GM23338 (cell line): Measurements from ENCODE around the gene UHRF2. TPM values are rescaled to one million over a fixed set of nuclear protein-coding genes. Genes with fewer than 3 reads are reported as not detected.

Experiments used
- ATAC-seq: fragments of 200-7000 bp; cut with Tn5 transposase; 3 replicates; pipeline ENCODE4 v1.9.1; 2020
- DNase-seq: peaks from one replicate; pipeline ENCODE4 v3.0.0-alpha.2; 2015; ENCODE audit warnings: low spot score
- H2AFZ ChIP-seq: fragments of 200-600 bp; sonication (generic); 2 replicates; pipeline ENCODE4 v1.8.0; 2016; ENCODE audit warnings: antibody characterized with exemption, mild to moderate bottlenecking, moderate library complexity
- H3F3A ChIP-seq: fragments of 200-600 bp; sonication (generic); replicated peaks from 2 replicates; pipeline ENCODE4 v1.8.0; 2017; ENCODE audit warnings: antibody characterized with exemption, mixed run types, low read depth
- H3K27ac ChIP-seq: fragments of 200-600 bp; sonication (generic); 2 replicates; pipeline ENCODE4 v1.6.1; 2016; ENCODE audit warnings: low read depth
- H3K27me3 ChIP-seq: fragments of 200-600 bp; sonication (generic); 2 replicates; pipeline ENCODE4 v1.8.0; 2016; ENCODE audit warnings: mild to moderate bottlenecking, mixed run types, moderate library complexity; ENCODE audit not compliant: insufficient read depth
- H3K36me3 ChIP-seq: fragments of 200-600 bp; sonication (generic); 2 replicates; pipeline ENCODE4 v1.8.0; 2016; ENCODE audit warnings: mild to moderate bottlenecking; ENCODE audit not compliant: insufficient read depth
- H3K4me1 ChIP-seq: fragments of 200-600 bp; sonication (generic); 2 replicates; pipeline ENCODE4 v1.8.0; 2016; ENCODE audit warnings: mild to moderate bottlenecking, moderate library complexity; ENCODE audit not compliant: insufficient read depth
- H3K4me2 ChIP-seq: fragments of 200-600 bp; sonication (generic); 2 replicates; pipeline ENCODE4 v1.7.1; 2017; ENCODE audit warnings: mixed run types
- H3K4me3 ChIP-seq: fragments of 200-600 bp; sonication (generic); 2 replicates; pipeline ENCODE4 v1.6.1; 2016; ENCODE audit warnings: mixed run types
- H3K79me2 ChIP-seq: fragments of 200-600 bp; sonication (generic); replicated peaks from 2 replicates; pipeline ENCODE4 v1.8.0; 2017; ENCODE audit warnings: mild to moderate bottlenecking; ENCODE audit not compliant: insufficient read depth
- H3K9me2 ChIP-seq: fragments of 200-600 bp; sonication (generic); 2 replicates; pipeline ENCODE4 v1.8.0; 2017; ENCODE audit not compliant: insufficient read depth
- H4K20me1 ChIP-seq: fragments of 200-600 bp; sonication (generic); replicated peaks from 2 replicates; pipeline ENCODE4 v1.8.0; 2017; ENCODE audit warnings: mild to moderate bottlenecking; ENCODE audit not compliant: insufficient read depth
- H3K27ac Mint-ChIP-seq: 2 replicates; pipeline ENCODE4 v1.8.0; 2020; ENCODE audit warnings: inconsistent platforms, mild to moderate bottlenecking, moderate library complexity, mixed read lengths
- H3K27me3 Mint-ChIP-seq: 3 replicates; pipeline ENCODE4 v1.8.0; 2022; ENCODE audit warnings: low read depth, mild to moderate bottlenecking, moderate library complexity, mixed read lengths, inconsistent platforms; ENCODE audit not compliant: insufficient read depth, poor library complexity
- H3K36me3 Mint-ChIP-seq: 3 replicates; pipeline ENCODE4 v1.8.0; 2021; ENCODE audit warnings: low read depth, mild to moderate bottlenecking, inconsistent platforms, moderate library complexity, mixed read lengths
- H3K4me1 Mint-ChIP-seq: 3 replicates; pipeline ENCODE4 v1.8.0; 2020; ENCODE audit warnings: mild to moderate bottlenecking, inconsistent platforms, mixed read lengths
- H3K4me3 Mint-ChIP-seq: 3 replicates; pipeline ENCODE4 v1.8.0; 2021; ENCODE audit warnings: moderate library complexity, mild to moderate bottlenecking, inconsistent platforms, mixed read lengths
- H3K9me3 Mint-ChIP-seq: 3 replicates; pipeline ENCODE4 v1.8.0; 2020; ENCODE audit warnings: moderate library complexity, mild to moderate bottlenecking, inconsistent platforms, mixed read lengths
- JUNB ChIP-seq: IDR thresholded peaks from one replicate; pipeline ENCODE4 v1.6.1; 2016; ENCODE audit warnings: antibody characterized with exemption; ENCODE audit not compliant: unreplicated experiment
- NANOG ChIP-seq: IDR thresholded peaks from 2 replicates; pipeline ENCODE4 v1.6.1; 2016; ENCODE audit warnings: antibody characterized with exemption, borderline replicate concordance
- STAT1 ChIP-seq: IDR thresholded peaks from one replicate; pipeline ENCODE4 v1.6.1; 2016; ENCODE audit warnings: antibody characterized with exemption; ENCODE audit not compliant: unreplicated experiment
- ZNF114 ChIP-seq: fragments of 250-450 bp; sonication (Bioruptor Pico); IDR thresholded peaks from 2 replicates; pipeline ENCODE4 v1.5.0; 2020; ENCODE audit warnings: mild to moderate bottlenecking, moderate library complexity
- ZNF331 ChIP-seq: fragments of 250-450 bp; sonication (Bioruptor Pico); IDR thresholded peaks from 2 replicates; pipeline ENCODE4 v1.5.0; 2020; ENCODE audit warnings: low read depth, mild to moderate bottlenecking, moderate library complexity
- polyA plus RNA-seq: library from polyadenylated mRNA; unstranded; fragments of >200 nt; fragmentation: Nextera tagmentation; extraction: Ambion mirVana; gene quantifications from 2 replicates; pipeline ENCODE4 v1.2.1, GENCODE V29; 2016
- total RNA-seq: library from RNA; depleted of rRNA; stranded (reverse); fragments of >200 nt; shearing (Covaris generic); gene quantifications from 2 replicates; pipeline ENCODE4 v1.2.3, GENCODE V29; 2014
- TF ChIP-seq, protein P1 (sequence below): IDR thresholded peaks from 2 replicates; pipeline ENCODE4 v1.6.1; 2016; ENCODE audit warnings: antibody characterized with exemption
- TF ChIP-seq, protein P2 (sequence below): fragments of 250-450 bp; sonication (Bioruptor Pico); IDR thresholded peaks from 2 replicates; pipeline ENCODE4 v1.5.0; 2020; ENCODE audit warnings: mild to moderate bottlenecking, moderate library complexity

The UHRF2 gene
- total and polyA plus RNA-seq, 2 experiments from 2014 or later = 15.1 to 51.6 TPM

- ATAC-seq (no peak), DNase-seq (no peak)
- no peak overlapping the region for H3K4me3 Mint-ChIP-seq
- H3K27ac Mint-ChIP-seq = no peak overlapping the region; the same call in 1 of the 2 replicates
- H3K9me2 ChIP-seq = no peaks in the 10 kb centered on the region
- peaks cover 44% of the 10 kb centered on the region for H4K20me1 ChIP-seq
- H3K4me1 Mint-ChIP-seq = peaks cover 23% of the 10 kb centered on the region
- peaks cover 14% of the 10 kb centered on the region; the same call in 2 of the 3 replicates for H3K36me3 Mint-ChIP-seq
- no peaks in the 10 kb centered on the region for H3K9me3 Mint-ChIP-seq
- H3K36me3 ChIP-seq = no peaks in the 10 kb centered on the region
- no peak overlapping the region for H2AFZ ChIP-seq
- TF ChIP-seq ZNF331 (CRISPR knock-in tag) = no peak
- no peak for TF ChIP-seq ZNF114 (CRISPR knock-in tag)
- TF ChIP-seq, protein P1, sequence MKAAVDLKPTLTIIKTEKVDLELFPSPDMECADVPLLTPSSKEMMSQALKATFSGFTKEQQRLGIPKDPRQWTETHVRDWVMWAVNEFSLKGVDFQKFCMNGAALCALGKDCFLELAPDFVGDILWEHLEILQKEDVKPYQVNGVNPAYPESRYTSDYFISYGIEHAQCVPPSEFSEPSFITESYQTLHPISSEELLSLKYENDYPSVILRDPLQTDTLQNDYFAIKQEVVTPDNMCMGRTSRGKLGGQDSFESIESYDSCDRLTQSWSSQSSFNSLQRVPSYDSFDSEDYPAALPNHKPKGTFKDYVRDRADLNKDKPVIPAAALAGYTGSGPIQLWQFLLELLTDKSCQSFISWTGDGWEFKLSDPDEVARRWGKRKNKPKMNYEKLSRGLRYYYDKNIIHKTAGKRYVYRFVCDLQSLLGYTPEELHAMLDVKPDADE = no peak
- no peak for TF ChIP-seq JUNB
- no peak for TF ChIP-seq NANOG
- TF ChIP-seq, protein P2, sequence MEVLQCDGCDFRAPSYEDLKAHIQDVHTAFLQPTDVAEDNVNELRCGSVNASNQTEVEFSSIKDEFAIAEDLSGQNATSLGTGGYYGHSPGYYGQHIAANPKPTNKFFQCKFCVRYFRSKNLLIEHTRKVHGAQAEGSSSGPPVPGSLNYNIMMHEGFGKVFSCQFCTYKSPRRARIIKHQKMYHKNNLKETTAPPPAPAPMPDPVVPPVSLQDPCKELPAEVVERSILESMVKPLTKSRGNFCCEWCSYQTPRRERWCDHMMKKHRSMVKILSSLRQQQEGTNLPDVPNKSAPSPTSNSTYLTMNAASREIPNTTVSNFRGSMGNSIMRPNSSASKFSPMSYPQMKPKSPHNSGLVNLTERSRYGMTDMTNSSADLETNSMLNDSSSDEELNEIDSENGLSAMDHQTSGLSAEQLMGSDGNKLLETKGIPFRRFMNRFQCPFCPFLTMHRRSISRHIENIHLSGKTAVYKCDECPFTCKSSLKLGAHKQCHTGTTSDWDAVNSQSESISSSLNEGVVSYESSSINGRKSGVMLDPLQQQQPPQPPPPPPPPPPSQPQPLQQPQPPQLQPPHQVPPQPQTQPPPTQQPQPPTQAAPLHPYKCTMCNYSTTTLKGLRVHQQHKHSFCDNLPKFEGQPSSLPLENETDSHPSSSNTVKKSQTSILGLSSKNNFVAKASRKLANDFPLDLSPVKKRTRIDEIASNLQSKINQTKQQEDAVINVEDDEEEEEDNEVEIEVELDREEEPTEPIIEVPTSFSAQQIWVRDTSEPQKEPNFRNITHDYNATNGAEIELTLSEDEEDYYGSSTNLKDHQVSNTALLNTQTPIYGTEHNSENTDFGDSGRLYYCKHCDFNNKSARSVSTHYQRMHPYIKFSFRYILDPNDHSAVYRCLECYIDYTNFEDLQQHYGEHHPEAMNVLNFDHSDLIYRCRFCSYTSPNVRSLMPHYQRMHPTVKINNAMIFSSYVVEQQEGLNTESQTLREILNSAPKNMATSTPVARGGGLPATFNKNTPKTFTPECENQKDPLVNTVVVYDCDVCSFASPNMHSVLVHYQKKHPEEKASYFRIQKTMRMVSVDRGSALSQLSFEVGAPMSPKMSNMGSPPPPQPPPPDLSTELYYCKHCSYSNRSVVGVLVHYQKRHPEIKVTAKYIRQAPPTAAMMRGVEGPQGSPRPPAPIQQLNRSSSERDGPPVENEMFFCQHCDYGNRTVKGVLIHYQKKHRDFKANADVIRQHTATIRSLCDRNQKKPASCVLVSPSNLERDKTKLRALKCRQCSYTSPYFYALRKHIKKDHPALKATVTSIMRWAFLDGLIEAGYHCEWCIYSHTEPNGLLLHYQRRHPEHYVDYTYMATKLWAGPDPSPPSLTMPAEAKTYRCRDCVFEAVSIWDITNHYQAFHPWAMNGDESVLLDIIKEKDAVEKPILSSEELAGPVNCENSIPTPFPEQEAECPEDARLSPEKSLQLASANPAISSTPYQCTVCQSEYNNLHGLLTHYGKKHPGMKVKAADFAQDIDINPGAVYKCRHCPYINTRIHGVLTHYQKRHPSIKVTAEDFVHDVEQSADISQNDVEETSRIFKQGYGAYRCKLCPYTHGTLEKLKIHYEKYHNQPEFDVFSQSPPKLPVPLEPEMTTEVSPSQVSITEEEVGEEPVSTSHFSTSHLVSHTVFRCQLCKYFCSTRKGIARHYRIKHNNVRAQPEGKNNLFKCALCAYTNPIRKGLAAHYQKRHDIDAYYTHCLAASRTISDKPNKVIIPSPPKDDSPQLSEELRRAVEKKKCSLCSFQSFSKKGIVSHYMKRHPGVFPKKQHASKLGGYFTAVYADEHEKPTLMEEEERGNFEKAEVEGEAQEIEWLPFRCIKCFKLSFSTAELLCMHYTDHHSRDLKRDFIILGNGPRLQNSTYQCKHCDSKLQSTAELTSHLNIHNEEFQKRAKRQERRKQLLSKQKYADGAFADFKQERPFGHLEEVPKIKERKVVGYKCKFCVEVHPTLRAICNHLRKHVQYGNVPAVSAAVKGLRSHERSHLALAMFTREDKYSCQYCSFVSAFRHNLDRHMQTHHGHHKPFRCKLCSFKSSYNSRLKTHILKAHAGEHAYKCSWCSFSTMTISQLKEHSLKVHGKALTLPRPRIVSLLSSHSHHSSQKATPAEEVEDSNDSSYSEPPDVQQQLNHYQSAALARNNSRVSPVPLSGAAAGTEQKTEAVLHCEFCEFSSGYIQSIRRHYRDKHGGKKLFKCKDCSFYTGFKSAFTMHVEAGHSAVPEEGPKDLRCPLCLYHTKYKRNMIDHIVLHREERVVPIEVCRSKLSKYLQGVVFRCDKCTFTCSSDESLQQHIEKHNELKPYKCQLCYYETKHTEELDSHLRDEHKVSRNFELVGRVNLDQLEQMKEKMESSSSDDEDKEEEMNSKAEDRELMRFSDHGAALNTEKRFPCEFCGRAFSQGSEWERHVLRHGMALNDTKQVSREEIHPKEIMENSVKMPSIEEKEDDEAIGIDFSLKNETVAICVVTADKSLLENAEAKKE (CRISPR knock-in tag) = no peak
- no peak for TF ChIP-seq STAT1
- H3K27ac ChIP-seq = no peak overlapping the region
- no peak overlapping the region for H3K4me2 ChIP-seq
- no peaks in the 10 kb centered on the region for H3K27me3 ChIP-seq
- no peaks in the 10 kb centered on the region for H3K27me3 Mint-ChIP-seq
- 0 out of 2 replicates have a peak, but pooled peaks cover 6% of the 10 kb centered on the region for H3K4me1 ChIP-seq
- no peaks in the 10 kb centered on the region for H3F3A ChIP-seq
- no peak overlapping the region for H3K4me3 ChIP-seq
- H3K79me2 ChIP-seq = peaks cover 100% of the 10 kb centered on the region
These were observed 13.1 kb downstream of the UHRF2 start for GRCh38 chr9:6426117-6426516.
